Measurements from ENCODE around the gene PCSK9. TPM values are rescaled to one million over a fixed set of nuclear protein-coding genes. Genes with fewer than 3 reads are reported as not detected.

The PCSK9 gene
- total and polyA plus RNA-seq, 12 donors: under 0.01 to 0.07 (median 0.05) TPM; not detected in 9

- H3K4me1 ChIP-seq: peaks cover 0 to 40% (median 13%) of the 10 kb centered on the region in 9 donors
- H3K27ac ChIP-seq: no peak overlapping the region
- intact Hi-C loops (cut with DNase I): no loop called here
- no peaks in the 10 kb centered on the region for H3K27me3 ChIP-seq
- no peak overlapping the region for H3K4me3 ChIP-seq
- WGBS, 2 donors: 11 to 13% methylated on average over 9 of the region's 9 CpGs
- peak in 7 of 8 donors; percentile 4 to 69 (median 42) for ATAC-seq
- no peaks in the 10 kb centered on the region for H3K36me3 ChIP-seq
- DNase-seq: peak in 1 of 2 donors; percentile 58
- TF ChIP-seq CTCF (IDR thresholded peaks at IDR 0.05): no peak
- no peaks in the 10 kb centered on the region for H3K9me3 ChIP-seq
Observed at GRCh38 chr1:55049914-55050278, 10.5 kb downstream of the PCSK9 start.

- Histone ChIP-seq H3K36me3 (no peaks in the 10 kb centered on the region), H3K27me3 (no peaks in the 10 kb centered on the region), H3K4me3 (no peak overlapping the region), H3K4me1 (peaks cover 0 to 40% (median 13%) of the 10 kb centered on the region in 9 donors), H3K27ac (no peak overlapping the region), H3K9me3 (no peaks in the 10 kb centered on the region)
- WGBS, 2 donors: 52 to 58% methylated on average over 9 of the region's 9 CpGs
- intact Hi-C loops (cut with DNase I): no loop called here
- TF ChIP-seq CTCF (IDR thresholded peaks at IDR 0.05): no peak
- ATAC-seq: peak in 4 of 8 donors; percentile 16 to 24 (median 17)
- no peak for DNase-seq
Observed at GRCh38 chr1:55050283-55050682, 10.9 kb downstream of the PCSK9 start.

GRCh38 chr1:55051169-55051568 is 11.8 kb downstream of the PCSK9 start:
- no peak for TF ChIP-seq CTCF (IDR thresholded peaks at IDR 0.05)
- Histone ChIP-seq H3K27ac (no peak overlapping the region), H3K4me1 (peaks cover 0 to 40% (median 13%) of the 10 kb centered on the region in 9 donors), H3K4me3 (no peak overlapping the region), H3K36me3 (no peaks in the 10 kb centered on the region), H3K27me3 (no peaks in the 10 kb centered on the region), H3K9me3 (no peaks in the 10 kb centered on the region)
- WGBS, 2 donors: 74 to 81% methylated on average over 5 of the region's 5 CpGs
- ATAC-seq (no peak), DNase-seq (no peak)
- intact Hi-C loops (cut with DNase I): no loop called here

GRCh38 chr1:55051621-55052020 is 12.3 kb downstream of the PCSK9 start:
- H3K27ac ChIP-seq: no peak overlapping the region
- ATAC-seq (no peak), DNase-seq (no peak)
- intact Hi-C loops (cut with DNase I): no loop called here
- H3K36me3 ChIP-seq: no peaks in the 10 kb centered on the region
- no peaks in the 10 kb centered on the region for H3K27me3 ChIP-seq
- no peak overlapping the region for H3K4me3 ChIP-seq
- 53 to 73% methylated on average over 9 of the region's 9 CpGs for WGBS, 2 donors
- H3K9me3 ChIP-seq: no peaks in the 10 kb centered on the region
- H3K4me1 ChIP-seq: peaks cover 0 to 40% (median 13%) of the 10 kb centered on the region in 9 donors
- no peak for TF ChIP-seq CTCF (IDR thresholded peaks at IDR 0.05)

Data from heart right ventricle (tissue), 16 donors.